Activated T-cell treated with anti-CD3 and anti-CD28 coated beads, Interleukin-2, amount 50 U/mL, for 24 hours (primary cell): ENCODE data around the gene CALN1.

Experiments
- DNase-seq: peaks from one replicate; pipeline ENCODE4 v3.0.0-alpha.2; 2020
- H3K27ac Mint-ChIP-seq: 2 replicates; pipeline ENCODE4 v1.8.0; 2020; ENCODE audit warnings: mild to moderate bottlenecking, mixed read lengths
- H3K27me3 Mint-ChIP-seq: 2 replicates; pipeline ENCODE4 v1.8.0; 2020; ENCODE audit warnings: mixed read lengths
- H3K36me3 Mint-ChIP-seq: 2 replicates; pipeline ENCODE4 v1.8.0; 2020; ENCODE audit warnings: low read depth, mixed read lengths
- H3K4me1 Mint-ChIP-seq: 2 replicates; pipeline ENCODE4 v1.8.0; 2020; ENCODE audit warnings: low read depth, mixed read lengths
- H3K4me3 Mint-ChIP-seq: 2 replicates; pipeline ENCODE4 v1.8.0; 2020; ENCODE audit warnings: mild to moderate bottlenecking, moderate library complexity, mixed read lengths
- H3K9me3 Mint-ChIP-seq: 2 replicates; pipeline ENCODE4 v1.8.0; 2020; ENCODE audit warnings: mixed read lengths

Gene CALN1

GRCh38 chr7:71871446-71871845 lies 540.7 kb downstream of the CALN1 start:
- Mint-ChIP-seq H3K4me3 (no peak overlapping the region), H3K36me3 (no peaks in the 10 kb centered on the region), H3K4me1 (no peaks in the 10 kb centered on the region), H3K9me3 (peaks cover 9% of the 10 kb centered on the region), H3K27ac (no peak overlapping the region), H3K27me3 (no peaks in the 10 kb centered on the region)
- DNase-seq: no peak

GRCh38 chr7:71870812-71871211 lies 541.3 kb downstream of the CALN1 start:
- Mint-ChIP-seq H3K36me3 (no peaks in the 10 kb centered on the region), H3K9me3 (peaks cover 9% of the 10 kb centered on the region), H3K27ac (no peak overlapping the region), H3K27me3 (no peaks in the 10 kb centered on the region), H3K4me3 (no peak overlapping the region), H3K4me1 (no peaks in the 10 kb centered on the region)
- DNase-seq: no peak

DNA sequence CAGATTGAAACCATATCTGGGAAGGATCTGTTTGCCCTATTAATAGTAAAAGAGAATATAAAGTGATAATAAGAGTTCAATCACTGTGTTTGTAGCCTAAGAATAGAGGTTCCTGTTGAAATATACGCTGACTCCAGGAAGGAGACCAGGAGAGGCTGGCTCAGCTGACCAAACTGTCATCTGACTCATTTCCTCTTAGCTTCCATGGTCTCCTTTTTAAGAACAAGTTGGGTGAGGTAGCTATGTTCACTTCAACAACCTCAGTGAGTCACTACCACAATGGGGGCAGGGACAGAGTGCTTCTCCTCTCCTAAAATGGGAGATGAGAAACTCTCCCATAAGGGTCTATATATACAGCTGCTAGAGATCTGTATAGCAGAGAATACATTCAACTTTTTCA lies 543.3 kb downstream of the CALN1 start:
- Mint-ChIP-seq H3K36me3 (no peaks in the 10 kb centered on the region), H3K9me3 (peaks cover 7% of the 10 kb centered on the region), H3K4me1 (no peaks in the 10 kb centered on the region), H3K27ac (no peak overlapping the region), H3K4me3 (no peak overlapping the region), H3K27me3 (no peaks in the 10 kb centered on the region)
- no peak for DNase-seq

- DNase-seq: no peak
- Mint-ChIP-seq H3K27me3 (no peaks in the 10 kb centered on the region), H3K9me3 (peaks cover 7% of the 10 kb centered on the region), H3K4me3 (no peak overlapping the region), H3K4me1 (no peaks in the 10 kb centered on the region), H3K27ac (no peak overlapping the region), H3K36me3 (no peaks in the 10 kb centered on the region)
These were observed 544.5 kb downstream of the CALN1 start for GRCh38 chr7:71867626-71868025.

GRCh38 chr7:71865172-71865571 lies 547.0 kb downstream of the CALN1 start:
- H3K36me3 Mint-ChIP-seq: no peaks in the 10 kb centered on the region
- no peaks in the 10 kb centered on the region for H3K4me1 Mint-ChIP-seq
- H3K4me3 Mint-ChIP-seq: no peak overlapping the region
- no peaks in the 10 kb centered on the region for H3K27me3 Mint-ChIP-seq
- no peak for DNase-seq
- no peak overlapping the region for H3K27ac Mint-ChIP-seq
- peaks cover 4% of the 10 kb centered on the region for H3K9me3 Mint-ChIP-seq

DNA sequence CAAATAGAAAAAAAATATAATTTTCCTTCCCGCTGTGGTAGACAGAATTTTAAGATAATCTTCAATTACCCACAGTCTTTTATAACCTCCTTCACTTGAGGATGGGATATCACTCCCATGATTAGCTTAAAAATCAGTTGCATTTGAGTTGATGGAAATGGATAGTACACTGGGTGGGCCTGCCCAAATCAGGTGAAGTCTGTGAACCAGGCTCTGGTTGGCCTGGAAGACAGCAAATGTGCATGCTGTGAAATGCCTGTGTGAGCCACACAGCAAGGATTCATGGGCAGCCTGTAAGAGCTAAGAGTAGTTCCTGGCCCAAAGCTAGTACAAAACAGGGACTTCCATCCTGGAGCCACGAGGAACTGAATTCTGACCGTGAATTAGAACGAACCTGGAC lies 548.0 kb downstream of the CALN1 start:
- no peak overlapping the region for H3K4me3 Mint-ChIP-seq
- H3K27me3 Mint-ChIP-seq: no peaks in the 10 kb centered on the region
- H3K4me1 Mint-ChIP-seq: no peaks in the 10 kb centered on the region
- no peak for DNase-seq
- H3K9me3 Mint-ChIP-seq: peaks cover 4% of the 10 kb centered on the region
- no peak overlapping the region for H3K27ac Mint-ChIP-seq
- H3K36me3 Mint-ChIP-seq: no peaks in the 10 kb centered on the region

GRCh38 chr7:71860572-71860971 lies 551.6 kb downstream of the CALN1 start:
- H3K9me3 Mint-ChIP-seq: peaks cover 2% of the 10 kb centered on the region
- H3K4me1 Mint-ChIP-seq: no peaks in the 10 kb centered on the region
- no peaks in the 10 kb centered on the region for H3K36me3 Mint-ChIP-seq
- no peaks in the 10 kb centered on the region for H3K27me3 Mint-ChIP-seq
- H3K4me3 Mint-ChIP-seq: no peak overlapping the region
- H3K27ac Mint-ChIP-seq: no peak overlapping the region
- no peak for DNase-seq

GRCh38 chr7:71857338-71857737 lies 554.8 kb downstream of the CALN1 start:
- H3K27me3 Mint-ChIP-seq: no peaks in the 10 kb centered on the region
- no peak overlapping the region for H3K27ac Mint-ChIP-seq
- no peaks in the 10 kb centered on the region for H3K9me3 Mint-ChIP-seq
- H3K4me3 Mint-ChIP-seq: no peak overlapping the region
- no peaks in the 10 kb centered on the region for H3K36me3 Mint-ChIP-seq
- no peaks in the 10 kb centered on the region for H3K4me1 Mint-ChIP-seq
- no peak for DNase-seq

DNA sequence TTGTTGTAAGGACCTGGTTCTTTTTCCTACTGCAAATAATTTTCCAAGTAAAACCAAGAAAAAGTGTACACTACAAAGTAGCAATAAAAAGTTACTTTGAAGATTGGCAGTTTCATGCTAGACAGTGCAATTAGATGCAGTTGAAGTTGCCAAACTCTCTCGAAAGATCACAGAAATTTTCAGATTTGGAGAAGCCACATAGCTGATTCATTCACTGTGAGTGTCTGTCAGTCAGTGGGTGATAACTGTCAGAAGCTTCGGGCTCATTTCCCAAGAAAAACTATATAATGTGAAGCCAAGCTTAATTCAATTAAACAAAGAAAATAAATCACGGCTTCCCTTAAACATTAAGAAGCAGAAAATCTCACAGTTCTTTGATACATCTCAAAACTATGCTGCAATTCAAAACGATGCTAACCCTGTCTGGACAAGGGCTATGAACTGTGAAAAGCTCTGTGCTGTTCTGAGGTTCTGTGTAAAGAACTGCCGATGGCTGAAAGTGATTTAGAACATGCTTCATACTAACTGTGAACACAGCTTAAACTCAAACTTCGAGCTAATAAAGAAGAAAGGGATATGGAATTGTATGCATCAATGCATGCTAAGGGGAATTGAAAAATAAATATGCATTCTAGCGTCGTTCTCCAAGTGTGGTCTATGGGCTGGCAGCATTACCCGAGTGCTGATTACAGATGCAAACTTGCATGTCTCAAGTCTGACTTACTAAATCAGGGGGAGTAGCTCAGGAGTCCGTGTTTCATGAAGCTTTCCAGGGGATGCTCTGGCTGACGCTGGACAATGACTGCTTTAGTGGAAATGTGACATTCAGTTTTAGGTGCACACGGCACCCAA lies 557.4 kb downstream of the CALN1 start:
- Mint-ChIP-seq H3K36me3 (no peaks in the 10 kb centered on the region), H3K27ac (no peak overlapping the region), H3K4me3 (no peak overlapping the region), H3K27me3 (no peaks in the 10 kb centered on the region), H3K4me1 (no peaks in the 10 kb centered on the region), H3K9me3 (peaks cover 3% of the 10 kb centered on the region)
- DNase-seq: no peak

GRCh38 chr7:71851776-71852498 lies 560.2 kb downstream of the CALN1 start:
- no peaks in the 10 kb centered on the region for H3K4me1 Mint-ChIP-seq
- no peak for DNase-seq
- H3K36me3 Mint-ChIP-seq: no peaks in the 10 kb centered on the region

DNA sequence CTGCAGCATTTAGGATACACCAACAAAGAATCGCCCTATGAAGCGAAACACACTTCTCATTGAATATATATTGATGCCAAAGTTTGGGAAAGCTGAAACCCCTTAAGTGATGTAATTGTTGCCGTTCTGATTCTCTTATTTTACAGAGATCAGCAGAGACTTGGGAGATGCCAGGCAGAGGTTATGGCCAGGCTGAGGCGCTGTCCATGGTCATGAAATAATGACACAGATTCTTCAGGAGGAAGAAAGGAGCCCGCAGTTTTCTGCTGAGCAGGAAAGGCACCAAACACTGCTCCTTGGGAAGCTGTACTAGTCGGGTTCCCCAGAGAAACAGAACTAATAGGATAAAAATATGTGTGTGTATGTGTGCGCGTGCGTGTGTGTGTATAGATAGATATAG lies 566.0 kb downstream of the CALN1 start:
- Mint-ChIP-seq H3K36me3 (no peaks in the 10 kb centered on the region), H3K27ac (no peak overlapping the region), H3K4me3 (no peak overlapping the region), H3K9me3 (peaks cover 13% of the 10 kb centered on the region), H3K27me3 (no peaks in the 10 kb centered on the region), H3K4me1 (no peaks in the 10 kb centered on the region)
- no peak for DNase-seq

More at GRCh38 chr7:71851776-71852498, 560.2 kb downstream of the CALN1 start:
- Mint-ChIP-seq H3K27ac (no peak overlapping the region), H3K4me3 (no peak overlapping the region), H3K27me3 (no peaks in the 10 kb centered on the region), H3K9me3 (peaks cover 10% of the 10 kb centered on the region)

DNA sequence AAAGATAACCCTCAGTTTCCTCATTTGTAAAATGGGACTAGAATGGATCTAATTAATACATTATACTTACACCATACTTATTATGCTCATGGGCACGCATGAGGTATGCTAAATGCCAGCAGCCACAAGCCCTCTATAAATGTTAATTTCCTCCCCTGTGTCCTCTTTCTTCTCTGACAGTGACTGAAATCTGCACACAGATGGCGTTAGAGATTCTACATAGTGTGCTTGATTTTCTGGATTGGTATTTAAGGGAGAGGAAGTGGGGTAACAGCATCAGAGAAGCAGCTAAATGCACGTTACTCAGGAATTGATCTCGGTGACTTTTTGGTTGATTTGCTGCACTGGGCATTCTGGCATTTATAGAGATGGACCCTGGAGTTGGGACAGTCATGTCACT lies 568.5 kb downstream of the CALN1 start:
- no peaks in the 10 kb centered on the region for H3K4me1 Mint-ChIP-seq
- H3K9me3 Mint-ChIP-seq: peaks cover 10% of the 10 kb centered on the region
- DNase-seq: no peak

GRCh38 chr7:71842786-71843185 lies 569.4 kb downstream of the CALN1 start:
- H3K36me3 Mint-ChIP-seq: no peaks in the 10 kb centered on the region
- H3K4me1 Mint-ChIP-seq: no peaks in the 10 kb centered on the region
- H3K27me3 Mint-ChIP-seq: no peaks in the 10 kb centered on the region
- DNase-seq: no peak
- H3K27ac Mint-ChIP-seq: no peak overlapping the region
- no peak overlapping the region for H3K4me3 Mint-ChIP-seq
- H3K9me3 Mint-ChIP-seq: peaks cover 4% of the 10 kb centered on the region

More for the DNA sequence above, 568.5 kb downstream of the CALN1 start:
- no peaks in the 10 kb centered on the region for H3K36me3 Mint-ChIP-seq
- no peaks in the 10 kb centered on the region for H3K27me3 Mint-ChIP-seq
- no peak overlapping the region for H3K4me3 Mint-ChIP-seq
- no peak overlapping the region for H3K27ac Mint-ChIP-seq

- Mint-ChIP-seq H3K36me3 (no peaks in the 10 kb centered on the region), H3K27me3 (no peaks in the 10 kb centered on the region), H3K4me3 (no peak overlapping the region), H3K9me3 (peaks cover 3% of the 10 kb centered on the region), H3K4me1 (no peaks in the 10 kb centered on the region), H3K27ac (no peak overlapping the region)
- DNase-seq: no peak
These were observed 569.8 kb downstream of the CALN1 start for GRCh38 chr7:71842381-71842780.

DNA sequence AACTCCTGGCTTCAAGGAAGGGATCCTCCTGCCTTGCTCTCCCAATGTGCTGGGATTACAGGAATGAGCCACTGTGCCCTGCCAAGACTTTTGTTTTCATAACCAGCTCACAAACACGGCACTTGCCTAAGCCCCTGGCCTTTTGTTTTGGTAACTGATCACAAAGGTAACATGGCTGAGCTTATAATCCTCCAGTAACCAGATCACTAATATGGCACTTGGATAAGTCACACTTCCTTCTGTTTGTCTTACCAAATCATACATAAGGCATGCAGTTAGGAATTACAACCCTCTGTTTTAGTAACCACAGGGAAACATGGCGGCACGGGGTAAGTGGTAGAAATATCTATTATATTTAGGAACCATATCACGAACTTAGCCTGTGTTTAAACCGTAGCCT lies 577.1 kb downstream of the CALN1 start:
- no peaks in the 10 kb centered on the region for H3K36me3 Mint-ChIP-seq
- no peaks in the 10 kb centered on the region for H3K4me1 Mint-ChIP-seq
- H3K4me3 Mint-ChIP-seq: no peak overlapping the region
- peaks cover 3% of the 10 kb centered on the region for H3K9me3 Mint-ChIP-seq
- DNase-seq: no peak
- no peak overlapping the region for H3K27ac Mint-ChIP-seq
- no peaks in the 10 kb centered on the region for H3K27me3 Mint-ChIP-seq
